Motor neuron (in vitro differentiated cells): ENCODE results near the gene NSRP1. TPM values are rescaled to one million over a fixed set of nuclear protein-coding genes. Genes with fewer than 3 reads are reported as not detected.
"Not testable (repeated sequence)": the region's sequence is repeated elsewhere in the genome, so short reads cannot be mapped to it uniquely, and the experiment has no call there.

Experiments
- ATAC-seq, 8 experiments: fragments of 200-7000 bp; cut with Tn5 transposase; replicated peaks in 6 of 8; 2 replicates each; pipeline ENCODE4 v1.8.0; 2021; ENCODE audit warnings: mild to moderate bottlenecking in 8 of 8, moderate library complexity in 8 of 8
- H3K27ac ChIP-seq, 2 donors: fragments of 250-450 bp; sonication (Bioruptor Pico); 2 replicates each; pipeline ENCODE4 v1.9.0; 2021; ENCODE audit warnings: antibody characterized with exemption in 2 of 2, mild to moderate bottlenecking in 2 of 2, moderate library complexity in 1 of 2
- H3K4me1 ChIP-seq, 2 donors: fragments of 250-450 bp; sonication (Bioruptor Pico); replicated peaks in 1 of 2; 2 replicates each; pipeline ENCODE4 v1.6.1; 2021; ENCODE audit warnings: antibody characterized with exemption in 2 of 2, mild to moderate bottlenecking in 2 of 2, moderate library complexity in 1 of 2
- H3K4me3 ChIP-seq, 5 donors: fragments of 250-450 bp; sonication (Bioruptor Pico); 2 replicates each; pipeline ENCODE4 v1.9.0; 2021; ENCODE audit warnings: antibody characterized with exemption in 5 of 5, mild to moderate bottlenecking in 5 of 5, moderate library complexity in 4 of 5
- WGBS, 10 experiments: fragments of 450-650 bp; shearing (Covaris generic); methylation state at CpG; one replicate each; pipeline ENCODE4 v1.0.0; 2022; 5-methylcytosine and 5-hydroxymethylcytosine counted together
- in situ Hi-C, 9 experiments: fragments of 400-800 bp; cut with MboI; loops; one replicate each; pipeline ENCODE4 v1.15.0; 2021; ENCODE audit warnings: low sequenced_read_pairs in 9 of 9, low pct_unique_long_range_greater_than_20kb in 2 of 9; ENCODE audit not compliant: unreplicated experiment in 9 of 9
- total RNA-seq, 8 experiments: library from RNA; unstranded; fragments of 300-600 nt; gene quantifications; 2 replicates each; pipeline versions ENCODE4 v1.2.3 to v1.2.4, GENCODE V29; 2022

Gene NSRP1
- total RNA-seq, 8 experiments from 2014 or later = 6.3 to 48.1 (median 17.3) TPM

DNA sequence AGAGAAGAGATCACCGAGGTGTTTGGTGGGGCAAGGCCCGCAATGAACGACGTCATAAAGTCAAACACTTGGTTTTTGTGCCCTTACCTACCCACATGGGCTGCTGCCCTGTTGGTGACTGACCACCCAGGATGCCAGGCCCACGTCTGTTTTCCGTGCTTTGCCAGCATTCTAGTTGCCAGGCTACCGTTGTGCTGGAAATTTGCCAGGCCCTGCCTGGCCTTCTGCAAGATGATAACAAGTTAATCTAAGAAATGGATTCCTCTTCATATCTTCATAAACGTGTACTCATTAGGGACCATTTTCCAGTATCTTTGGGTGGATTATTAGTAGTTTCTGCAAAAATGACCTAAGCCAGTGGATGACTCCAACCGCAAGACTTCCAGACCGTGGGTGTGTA, 83.5 kb downstream of the NSRP1 start:
- ATAC-seq = peak in 1 of 8 experiments; percentile 12
- H3K4me1 ChIP-seq = no peaks in the 10 kb centered on the region
- WGBS, 10 experiments = 50 to 93% (median 85%) methylated on average over 2 to 10 of the region's 10 CpGs; no CpG with 5 or more reads in 3 of the 10 experiments
- no peak overlapping the region for H3K4me3 ChIP-seq
- in situ Hi-C loops = no loop called here
- H3K27ac ChIP-seq = no peak overlapping the region

GRCh38 chr17:30200656-30201055, 84.0 kb downstream of the NSRP1 start:
- H3K27ac ChIP-seq, H3K4me1 ChIP-seq, H3K4me3 ChIP-seq, in situ Hi-C loops: not testable (repeated sequence)
- WGBS, 10 experiments = 70 to 97% (median 83%) methylated on average over 2 to 5 of the region's 9 CpGs; no CpG with 5 or more reads in 2 of the 10 experiments
- peak in 1 of 8 experiments; percentile 71 for ATAC-seq

- H3K27ac ChIP-seq = no peak overlapping the region
- ATAC-seq = no peak
- no peak overlapping the region for H3K4me3 ChIP-seq
- WGBS, 10 experiments = 72 to 100% (median 86%) methylated on average over 2 to 4 of the region's 6 CpGs; no CpG with 5 or more reads in 3 of the 10 experiments
- in situ Hi-C loops = no loop called here
- no peaks in the 10 kb centered on the region for H3K4me1 ChIP-seq
These were observed 86.9 kb downstream of the NSRP1 start for GRCh38 chr17:30203471-30203981.

GRCh38 chr17:30207655-30208054, 91.0 kb downstream of the NSRP1 start:
- Histone ChIP-seq H3K4me3 (no peak overlapping the region), H3K4me1 (no peaks in the 10 kb centered on the region), H3K27ac (no peak overlapping the region)
- ATAC-seq = no peak
- in situ Hi-C loops = no loop called here
- WGBS, 10 experiments = 83 to 97% (median 90%) methylated on average over 4 to 7 of the region's 9 CpGs; no CpG with 5 or more reads in 5 of the 10 experiments

GRCh38 chr17:30208214-30208613, 91.6 kb downstream of the NSRP1 start:
- 33 to 100% (median 82%) methylated on average over 1 to 3 of the region's 3 CpGs; no CpG with 5 or more reads in 4 of the 10 experiments for WGBS, 10 experiments
- Histone ChIP-seq H3K4me1 (no peaks in the 10 kb centered on the region), H3K4me3 (no peak overlapping the region), H3K27ac (no peak overlapping the region)
- no peak for ATAC-seq
- in situ Hi-C loops = no loop called here

- Histone ChIP-seq H3K4me1 (no peaks in the 10 kb centered on the region), H3K27ac (no peak overlapping the region), H3K4me3 (no peak overlapping the region)
- ATAC-seq = peak in 3 of 8 experiments; percentile 83 to 98 (median 97)
- in situ Hi-C loops = no loop called here
- WGBS, 10 experiments = 28 to 100% (median 63%) methylated on average over 1 to 7 of the region's 7 CpGs; no CpG with 5 or more reads in 1 of the 10 experiments
These were observed 93.3 kb downstream of the NSRP1 start for GRCh38 chr17:30209930-30210329.

GRCh38 chr17:30210366-30210765, 93.8 kb downstream of the NSRP1 start:
- Histone ChIP-seq H3K27ac (no peak overlapping the region), H3K4me1 (no peaks in the 10 kb centered on the region), H3K4me3 (no peak overlapping the region)
- WGBS, 10 experiments = 67 to 97% (median 82%) methylated on average over 1 to 6 of the region's 11 CpGs; no CpG with 5 or more reads in 4 of the 10 experiments
- in situ Hi-C loops = no loop called here
- ATAC-seq = no peak

DNA sequence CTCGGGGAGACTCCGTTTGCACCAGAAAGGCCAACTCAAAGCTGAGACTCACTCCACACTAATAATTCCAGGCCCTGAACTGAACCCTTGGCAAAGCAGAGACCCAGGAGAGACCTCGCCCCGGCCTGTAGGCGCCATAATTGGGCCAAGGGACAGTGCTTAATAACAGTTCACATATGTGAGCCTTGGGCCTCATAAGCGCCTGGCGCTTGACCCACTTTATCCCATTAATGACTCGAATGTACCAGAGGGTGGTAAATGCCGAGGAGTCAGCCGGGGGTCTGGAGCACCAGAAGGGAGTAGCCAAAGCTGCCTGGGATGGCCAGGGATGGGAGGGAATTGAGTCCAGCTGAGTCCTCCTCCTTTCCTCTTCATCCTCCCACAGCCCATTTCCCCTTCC, 94.3 kb downstream of the NSRP1 start:
- in situ Hi-C loops = no loop called here
- WGBS, 10 experiments = 83 to 95% (median 87%) methylated on average over 1 to 7 of the region's 10 CpGs; no CpG with 5 or more reads in 5 of the 10 experiments
- H3K4me3 ChIP-seq = no peak overlapping the region
- no peaks in the 10 kb centered on the region for H3K4me1 ChIP-seq
- no peak overlapping the region for H3K27ac ChIP-seq
- ATAC-seq = no peak

DNA sequence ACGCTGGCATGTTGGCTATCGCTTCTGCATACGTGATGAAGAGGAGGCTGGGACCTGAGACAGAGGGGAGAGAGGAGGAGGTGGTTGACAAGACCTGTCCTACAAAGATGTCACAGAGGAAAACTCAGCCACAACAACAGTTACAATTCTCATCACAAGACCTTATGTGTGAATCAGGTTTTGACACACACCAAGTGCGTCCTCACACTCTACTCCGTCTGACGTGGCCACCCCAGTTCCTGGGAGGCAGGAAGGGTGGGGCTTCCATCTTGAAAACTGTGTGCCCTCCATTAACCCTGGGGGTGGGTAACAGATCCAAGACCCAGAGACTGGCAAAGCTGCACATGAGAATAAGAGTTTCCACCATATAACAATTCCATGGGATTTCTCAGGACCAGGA, 94.8 kb downstream of the NSRP1 start:
- 63 to 92% (median 78%) methylated on average over 2 to 6 of the region's 6 CpGs; no CpG with 5 or more reads in 6 of the 10 experiments for WGBS, 10 experiments
- H3K4me3 ChIP-seq = no peak overlapping the region
- H3K27ac ChIP-seq = no peak overlapping the region
- no peaks in the 10 kb centered on the region for H3K4me1 ChIP-seq
- ATAC-seq = no peak
- in situ Hi-C loops = no loop called here

DNA sequence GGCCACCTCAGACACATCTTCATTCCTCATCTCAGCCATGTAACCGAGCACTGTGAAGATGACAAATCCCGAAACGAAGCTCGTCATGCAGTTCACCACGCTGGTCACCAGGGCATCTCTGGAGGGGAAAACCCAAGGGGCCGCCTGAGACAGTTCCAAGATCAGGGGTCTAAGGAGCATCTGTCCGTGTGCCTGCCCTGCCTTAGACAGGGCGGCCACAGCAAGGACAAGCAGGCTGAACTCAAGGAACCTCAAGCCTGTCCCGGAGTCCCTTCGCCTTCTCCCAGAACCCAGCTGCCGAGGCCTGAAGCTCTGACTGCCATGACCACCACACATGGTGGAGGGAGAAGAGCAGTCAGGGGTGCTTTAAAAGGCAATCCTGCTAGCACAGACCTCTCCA, 96.1 kb downstream of the NSRP1 start:
- in situ Hi-C loops = no loop called here
- ATAC-seq = no peak
- H3K27ac ChIP-seq = no peak overlapping the region

DNA sequence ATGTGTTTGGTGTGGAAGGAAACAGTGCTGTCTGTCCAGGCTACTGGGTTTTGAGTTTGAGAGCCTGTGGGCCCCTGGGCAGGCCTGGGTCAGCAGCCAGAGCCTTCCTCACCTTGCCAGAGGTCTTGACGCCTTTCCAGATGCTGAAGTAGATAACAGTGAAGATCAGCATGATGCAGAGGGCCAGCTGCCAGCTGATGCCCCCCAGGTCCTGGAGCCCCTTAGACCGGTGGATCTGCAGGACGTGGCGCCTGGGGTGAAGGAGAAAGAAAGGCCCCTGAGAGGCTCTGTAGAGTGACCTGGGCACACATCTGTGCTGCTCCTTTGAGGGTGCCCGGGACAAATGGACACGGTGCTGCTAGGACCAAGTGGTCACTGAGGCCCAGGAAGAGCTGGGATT, 100.4 kb downstream of the NSRP1 start:
- in situ Hi-C loops = no loop called here
- no peak for ATAC-seq
- WGBS, 10 experiments = 80 to 100% methylated on average over 1 to 2 of the region's 6 CpGs; no CpG with 5 or more reads in 8 of the 10 experiments
- H3K27ac ChIP-seq = no peak overlapping the region
- H3K4me3 ChIP-seq = no peak overlapping the region
- H3K4me1 ChIP-seq = no peaks in the 10 kb centered on the region

More for the DNA sequence above, 96.1 kb downstream of the NSRP1 start:
- H3K4me3 ChIP-seq = no peak overlapping the region
- WGBS, 10 experiments = 70 to 100% (median 88%) methylated on average over 1 to 5 of the region's 11 CpGs; no CpG with 5 or more reads in 3 of the 10 experiments
- H3K4me1 ChIP-seq = no peaks in the 10 kb centered on the region

DNA sequence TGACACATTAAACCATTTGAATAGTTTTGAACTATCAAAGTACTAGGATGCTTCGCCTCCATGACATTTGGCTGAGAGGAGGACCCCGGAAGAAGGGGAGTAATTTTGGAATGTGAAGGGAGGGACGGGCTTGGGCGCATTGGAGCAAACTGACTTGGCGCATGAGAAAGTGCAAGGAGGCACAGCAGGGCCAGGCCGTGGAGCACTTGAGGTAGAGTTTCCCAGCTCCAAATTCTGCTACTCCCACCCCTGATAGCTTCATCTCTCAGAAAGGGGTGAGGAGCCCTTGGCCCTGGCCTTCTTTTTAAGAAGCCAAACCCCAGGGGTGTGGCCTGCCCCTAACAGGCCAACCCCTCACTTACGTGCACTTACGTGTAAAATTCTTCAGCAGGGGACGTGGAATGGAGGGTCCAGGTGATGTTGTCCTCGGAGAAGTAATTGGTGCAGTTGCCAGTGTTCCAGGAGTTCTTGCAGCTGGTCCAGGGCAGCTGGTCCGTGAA, 101.2 kb downstream of the NSRP1 start:
- Histone ChIP-seq H3K4me3 (no peak overlapping the region), H3K4me1 (peaks cover 0 to 2% of the 10 kb centered on the region in 2 donors), H3K27ac (no peak overlapping the region)
- WGBS, 10 experiments = 70 to 88% (median 80%) methylated on average over 3 to 10 of the region's 11 CpGs; no CpG with 5 or more reads in 7 of the 10 experiments
- in situ Hi-C loops = no loop called here
- ATAC-seq = no peak

DNA sequence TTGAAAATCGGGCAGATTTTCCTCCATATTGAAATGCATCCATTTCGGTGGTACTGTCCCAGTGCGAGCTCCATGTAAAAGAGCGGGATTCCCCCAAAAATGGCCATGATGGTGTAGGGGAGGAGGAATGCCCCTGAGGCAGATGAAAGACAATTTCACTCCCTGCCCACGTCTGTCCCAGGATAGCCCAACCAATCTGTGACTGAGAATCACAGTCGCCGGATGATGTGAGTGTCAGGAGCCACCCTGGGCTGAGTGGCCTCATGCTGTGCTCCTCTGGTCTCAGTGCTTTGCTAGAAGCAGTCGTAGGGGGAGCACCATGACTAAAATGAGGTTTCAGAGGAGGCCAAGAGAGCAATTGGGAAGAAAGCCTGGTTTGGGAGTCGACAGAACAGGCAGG, 102.2 kb downstream of the NSRP1 start:
- no peak overlapping the region for H3K4me3 ChIP-seq
- H3K27ac ChIP-seq = no peak overlapping the region
- in situ Hi-C loops = no loop called here
- WGBS, 10 experiments = 0 to 100% (median 72%) methylated on average over 1 to 6 of the region's 9 CpGs; no CpG with 5 or more reads in 2 of the 10 experiments
- H3K4me1 ChIP-seq = peaks cover 0 to 2% of the 10 kb centered on the region in 2 donors
- ATAC-seq = no peak

DNA sequence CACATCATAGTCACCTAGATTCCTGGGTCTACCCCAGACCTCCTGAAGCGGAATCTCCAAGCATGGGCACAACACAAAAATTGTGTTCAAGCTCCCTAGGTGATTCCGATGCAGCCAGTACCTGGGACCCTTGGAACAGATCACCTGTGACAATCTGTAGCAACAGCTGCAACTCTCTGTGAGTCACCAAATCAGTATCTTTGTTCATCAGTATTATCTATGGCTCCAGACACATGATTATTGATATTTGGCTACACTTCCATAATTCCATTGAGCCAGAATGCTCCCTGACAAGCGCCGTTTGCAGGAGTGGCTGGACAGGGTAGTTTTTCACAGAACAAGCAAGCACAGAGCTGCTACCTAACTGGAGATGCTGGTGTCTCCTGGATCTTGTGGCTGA, 102.7 kb downstream of the NSRP1 start:
- Histone ChIP-seq H3K4me3 (no peak overlapping the region), H3K4me1 (peaks cover 0 to 2% of the 10 kb centered on the region in 2 donors), H3K27ac (no peak overlapping the region)
- 81 to 92% (median 90%) methylated on average over 2 of the region's 4 CpGs; no CpG with 5 or more reads in 5 of the 10 experiments for WGBS, 10 experiments
- in situ Hi-C loops = no loop called here
- no peak for ATAC-seq
